ENCODE data around the gene KIRREL3.

- TF ChIP-seq EZH2phosphoT487 (IDR thresholded peaks at IDR 0.05; ENCODE audit: insufficient read depth, low read depth) (no peak), EZH2 (IDR thresholded peaks at IDR 0.05; ENCODE audit: insufficient read depth, poor library complexity, severe bottlenecking) (no peak)
These were observed 234.1 kb downstream of the KIRREL3 start for GRCh38 chr11:126766440-126766839.
